HEK293 (cell line): Measurements from ENCODE around the gene TSPAN2.
A peak's percentile ranks its signal among the peaks of the same experiment; 100 is the strongest.

Experiments
- EGR2 ChIP-seq: fragments of 450-650 bp; formaldehyde crosslinking; IDR thresholded peaks from 2 replicates; pipeline ENCODE4 v1.5.1; 2016; ENCODE audit warnings: low read depth, missing biosample characterization, missing genetic modification characterization
- FEZF1 ChIP-seq: fragments of 450-650 bp; formaldehyde crosslinking; IDR thresholded peaks from 2 replicates; pipeline ENCODE4 v1.5.1; 2016; ENCODE audit warnings: missing biosample characterization, missing genetic modification characterization
- HOXA7 ChIP-seq: sonication (generic); formaldehyde crosslinking; IDR thresholded peaks from 2 replicates; pipeline ENCODE4 v1.8.1; 2022; ENCODE audit warnings: missing genetic modification reagents, borderline replicate concordance
- HOXD13 ChIP-seq: sonication (generic); formaldehyde crosslinking; IDR thresholded peaks from 2 replicates; pipeline ENCODE4 v1.8.0; 2022; ENCODE audit warnings: missing genetic modification reagents, borderline replicate concordance
- KLF10 ChIP-seq: fragments of 450-650 bp; IDR thresholded peaks from 2 replicates; pipeline ENCODE4 v1.5.1; 2018; ENCODE audit warnings: missing biosample characterization, mild to moderate bottlenecking, missing genetic modification characterization
- KLF17 ChIP-seq: fragments of 450-650 bp; formaldehyde crosslinking; IDR thresholded peaks from 2 replicates; pipeline ENCODE4 v1.5.1; 2016; ENCODE audit warnings: missing biosample characterization, missing genetic modification characterization
- PRDM4 ChIP-seq: fragments of 450-650 bp; formaldehyde crosslinking; IDR thresholded peaks from 2 replicates; pipeline ENCODE4 v1.5.1; 2017; ENCODE audit warnings: missing biosample characterization, missing genetic modification characterization
- RBAK ChIP-seq: fragments of 450-650 bp; formaldehyde crosslinking; IDR thresholded peaks from 2 replicates; pipeline ENCODE4 v1.5.1; 2016; ENCODE audit warnings: missing biosample characterization, missing genetic modification characterization
- SALL2 ChIP-seq: fragments of 450-650 bp; formaldehyde crosslinking; IDR thresholded peaks from 2 replicates; pipeline ENCODE4 v1.5.0; 2017; ENCODE audit warnings: missing biosample characterization, mild to moderate bottlenecking, missing genetic modification characterization, borderline replicate concordance
- SCRT2 ChIP-seq: fragments of 450-650 bp; formaldehyde crosslinking; IDR thresholded peaks from 2 replicates; pipeline ENCODE4 v1.5.1; 2016; ENCODE audit warnings: missing biosample characterization, missing genetic modification characterization
- YY1 ChIP-seq: fragments of 450-650 bp; formaldehyde crosslinking; IDR thresholded peaks from 2 replicates; pipeline ENCODE4 v1.5.1; 2018; ENCODE audit warnings: missing biosample characterization, missing genetic modification characterization
- ZBTB17 ChIP-seq: fragments of 450-650 bp; formaldehyde crosslinking; IDR thresholded peaks from 2 replicates; pipeline ENCODE4 v1.5.1; 2016; ENCODE audit warnings: missing biosample characterization, missing genetic modification characterization
- ZBTB20 ChIP-seq: fragments of 450-650 bp; formaldehyde crosslinking; IDR thresholded peaks from 2 replicates; pipeline ENCODE4 v1.5.1; 2016; ENCODE audit warnings: missing biosample characterization, missing genetic modification characterization
- ZBTB8A ChIP-seq: fragments of 450-650 bp; formaldehyde crosslinking; IDR thresholded peaks from 2 replicates; pipeline ENCODE4 v1.5.1; 2016; ENCODE audit warnings: missing biosample characterization, missing genetic modification characterization
- ZNF112 ChIP-seq: fragments of 450-650 bp; formaldehyde crosslinking; IDR thresholded peaks from 2 replicates; pipeline ENCODE4 v1.5.0; 2017; ENCODE audit warnings: missing biosample characterization, missing genetic modification characterization
- ZNF121 ChIP-seq: fragments of 450-650 bp; formaldehyde crosslinking; IDR thresholded peaks from 2 replicates; pipeline ENCODE4 v1.5.1; 2016; ENCODE audit warnings: missing biosample characterization, missing genetic modification characterization
- ZNF133 ChIP-seq: fragments of 450-650 bp; formaldehyde crosslinking; IDR thresholded peaks from 2 replicates; pipeline ENCODE4 v1.5.1; 2016; ENCODE audit warnings: missing biosample characterization, missing genetic modification characterization
- ZNF174 ChIP-seq: fragments of 450-650 bp; formaldehyde crosslinking; IDR thresholded peaks from 2 replicates; pipeline ENCODE4 v1.5.0; 2017; ENCODE audit warnings: missing biosample characterization, mild to moderate bottlenecking, missing genetic modification characterization
- ZNF214 ChIP-seq: fragments of 450-650 bp; formaldehyde crosslinking; IDR thresholded peaks from 2 replicates; pipeline ENCODE4 v1.5.1; 2017; ENCODE audit warnings: missing biosample characterization, mild to moderate bottlenecking, missing genetic modification characterization, borderline replicate concordance
- ZNF24 ChIP-seq: fragments of 450-650 bp; formaldehyde crosslinking; IDR thresholded peaks from 2 replicates; pipeline ENCODE4 v1.5.1; 2016; ENCODE audit warnings: missing biosample characterization, missing genetic modification characterization
- ZNF248 ChIP-seq: fragments of 450-650 bp; formaldehyde crosslinking; IDR thresholded peaks from 2 replicates; pipeline ENCODE4 v1.5.1; 2017; ENCODE audit warnings: missing biosample characterization, missing genetic modification characterization
- ZNF37A ChIP-seq: fragments of 450-650 bp; IDR thresholded peaks from 2 replicates; pipeline ENCODE4 v1.5.1; 2018; ENCODE audit warnings: missing biosample characterization, missing genetic modification characterization
- ZNF473 ChIP-seq: fragments of 450-650 bp; formaldehyde crosslinking; IDR thresholded peaks from 2 replicates; pipeline ENCODE4 v1.5.1; 2017; ENCODE audit warnings: missing biosample characterization, missing genetic modification characterization
- ZNF514 ChIP-seq: fragments of 450-650 bp; formaldehyde crosslinking; IDR thresholded peaks from 2 replicates; pipeline ENCODE4 v1.5.1; 2016; ENCODE audit warnings: missing biosample characterization, missing genetic modification characterization
- ZNF560 ChIP-seq: fragments of 450-650 bp; formaldehyde crosslinking; IDR thresholded peaks from 2 replicates; pipeline ENCODE4 v1.5.1; 2017; ENCODE audit warnings: missing biosample characterization, missing genetic modification characterization, borderline replicate concordance
- ZNF610 ChIP-seq: fragments of 450-650 bp; formaldehyde crosslinking; IDR thresholded peaks from 2 replicates; pipeline ENCODE4 v1.5.1; 2016; ENCODE audit warnings: missing biosample characterization, missing genetic modification characterization, borderline replicate concordance
- ZNF623 ChIP-seq: fragments of 450-650 bp; formaldehyde crosslinking; IDR thresholded peaks from 2 replicates; pipeline ENCODE4 v1.5.1; 2016; ENCODE audit warnings: missing biosample characterization, missing genetic modification characterization
- ZNF658 ChIP-seq: fragments of 450-650 bp; formaldehyde crosslinking; IDR thresholded peaks from 2 replicates; pipeline ENCODE4; 2016; ENCODE audit warnings: missing biosample characterization, missing genetic modification characterization
- ZNF692 ChIP-seq: fragments of 450-650 bp; formaldehyde crosslinking; IDR thresholded peaks from 2 replicates; pipeline ENCODE4 v1.5.1; 2016; ENCODE audit warnings: missing biosample characterization, missing genetic modification characterization
- ZNF76 ChIP-seq: fragments of 450-650 bp; formaldehyde crosslinking; IDR thresholded peaks from 2 replicates; pipeline ENCODE4; 2016; ENCODE audit warnings: low read depth, missing biosample characterization, missing genetic modification characterization, borderline replicate concordance
- ZSCAN30 ChIP-seq: fragments of 450-650 bp; IDR thresholded peaks from 2 replicates; pipeline ENCODE4 v1.5.1; 2018; ENCODE audit warnings: missing biosample characterization, mild to moderate bottlenecking, missing genetic modification characterization, moderate library complexity
- TF ChIP-seq, protein P1 (sequence below): fragments of 450-650 bp; formaldehyde crosslinking; conservative IDR thresholded peaks from 2 replicates; pipeline ENCODE4 v1.5.1; 2016; ENCODE audit warnings: low read depth, missing biosample characterization, missing genetic modification characterization

Gene TSPAN2

GRCh38 chr1:115089420-115090185 is at the start of gene TSPAN2 (continued):
- TF ChIP-seq PRDM4 = peak; percentile 41; the same call in 1 of the 2 replicates
- no peak for TF ChIP-seq ZNF248 (tag by site-specific recombination)
- TF ChIP-seq ZNF112 (tag by site-specific recombination) = no peak
- TF ChIP-seq, protein P1, sequence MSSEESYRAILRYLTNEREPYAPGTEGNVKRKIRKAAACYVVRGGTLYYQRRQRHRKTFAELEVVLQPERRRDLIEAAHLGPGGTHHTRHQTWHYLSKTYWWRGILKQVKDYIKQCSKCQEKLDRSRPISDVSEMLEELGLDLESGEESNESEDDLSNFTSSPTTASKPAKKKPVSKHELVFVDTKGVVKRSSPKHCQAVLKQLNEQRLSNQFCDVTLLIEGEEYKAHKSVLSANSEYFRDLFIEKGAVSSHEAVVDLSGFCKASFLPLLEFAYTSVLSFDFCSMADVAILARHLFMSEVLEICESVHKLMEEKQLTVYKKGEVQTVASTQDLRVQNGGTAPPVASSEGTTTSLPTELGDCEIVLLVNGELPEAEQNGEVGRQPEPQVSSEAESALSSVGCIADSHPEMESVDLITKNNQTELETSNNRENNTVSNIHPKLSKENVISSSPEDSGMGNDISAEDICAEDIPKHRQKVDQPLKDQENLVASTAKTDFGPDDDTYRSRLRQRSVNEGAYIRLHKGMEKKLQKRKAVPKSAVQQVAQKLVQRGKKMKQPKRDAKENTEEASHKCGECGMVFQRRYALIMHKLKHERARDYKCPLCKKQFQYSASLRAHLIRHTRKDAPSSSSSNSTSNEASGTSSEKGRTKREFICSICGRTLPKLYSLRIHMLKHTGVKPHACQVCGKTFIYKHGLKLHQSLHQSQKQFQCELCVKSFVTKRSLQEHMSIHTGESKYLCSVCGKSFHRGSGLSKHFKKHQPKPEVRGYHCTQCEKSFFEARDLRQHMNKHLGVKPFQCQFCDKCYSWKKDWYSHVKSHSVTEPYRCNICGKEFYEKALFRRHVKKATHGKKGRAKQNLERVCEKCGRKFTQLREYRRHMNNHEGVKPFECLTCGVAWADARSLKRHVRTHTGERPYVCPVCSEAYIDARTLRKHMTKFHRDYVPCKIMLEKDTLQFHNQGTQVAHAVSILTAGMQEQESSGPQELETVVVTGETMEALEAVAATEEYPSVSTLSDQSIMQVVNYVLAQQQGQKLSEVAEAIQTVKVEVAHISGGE (tag by site-specific recombination) = peak; percentile 58
- TF ChIP-seq EGR2 (tag by site-specific recombination) = no peak
- TF ChIP-seq ZBTB17 (tag by site-specific recombination) = 0 out of 2 replicates have a peak, but pooled peaks have one; percentile 17
- no peak for TF ChIP-seq ZNF610 (tag by site-specific recombination)
- no peak for TF ChIP-seq ZNF133
- no peak for TF ChIP-seq RBAK (tag by site-specific recombination)
- TF ChIP-seq ZNF37A (tag by site-specific recombination) = no peak
- no peak; the same call in 1 of the 2 replicates for TF ChIP-seq ZBTB20 (tag by site-specific recombination)
- TF ChIP-seq ZBTB8A (tag by site-specific recombination) = peak; percentile 95
- no peak for TF ChIP-seq ZNF623 (tag by site-specific recombination)
- TF ChIP-seq ZNF214 = no peak
- TF ChIP-seq HOXD13 = no peak
- TF ChIP-seq ZNF692 (tag by site-specific recombination) = peak; percentile 92
- no peak for TF ChIP-seq ZNF24 (tag by site-specific recombination)
- no peak for TF ChIP-seq ZSCAN30 (tag by site-specific recombination)
- TF ChIP-seq ZNF514 (tag by site-specific recombination) = no peak
- TF ChIP-seq ZNF174 (tag by site-specific recombination) = no peak
- TF ChIP-seq SCRT2 = no peak
- 0 out of 2 replicates have a peak, but pooled peaks have one; percentile 59 for TF ChIP-seq KLF17 (tag by site-specific recombination)
- TF ChIP-seq SALL2 (tag by site-specific recombination) = no peak
- TF ChIP-seq ZNF121 (tag by site-specific recombination) = no peak
- no peak for TF ChIP-seq ZNF473 (tag by site-specific recombination)
- TF ChIP-seq KLF10 (tag by site-specific recombination) = no peak
- no peak for TF ChIP-seq HOXA7 (CRISPR knock-in tag)
- TF ChIP-seq YY1 (tag by site-specific recombination) = no peak
- no peak for TF ChIP-seq ZNF76
- TF ChIP-seq ZNF560 (tag by site-specific recombination) = no peak
- TF ChIP-seq FEZF1 (tag by site-specific recombination) = no peak
- no peak for TF ChIP-seq ZNF658
